Activated CD4-positive, alpha-beta memory T cell treated with anti-CD3 and anti-CD28 coated beads for 36 hours (primary cell): ENCODE results near the gene NIT1. TPM values are rescaled to one million over a fixed set of nuclear protein-coding genes. Genes with fewer than 3 reads are reported as not detected.

Source experiments
- CTCF ChIA-PET: fragments of 350-600 bp; sonication (Branson Sonifier 250); formaldehyde crosslinking; loops from one replicate; lab custom pipeline; 2021; ENCODE audit warnings: antibody characterized with exemption, inconsistent platforms; lab: Charles Lee
- POLR2A ChIA-PET: fragments of 350-600 bp; sonication (Branson Sonifier 250); formaldehyde crosslinking; loops from one replicate; lab custom pipeline; 2021; ENCODE audit warnings: antibody characterized with exemption; lab: Charles Lee
- DNase-seq: peaks from one replicate; pipeline ENCODE4 v3.0.0-alpha.2; 2020
- H3K27ac Mint-ChIP-seq: one replicate; pipeline ENCODE4 v1.8.0; 2021; ENCODE audit warnings: mixed read lengths
- H3K27me3 Mint-ChIP-seq: one replicate; pipeline ENCODE4 v1.8.0; 2021; ENCODE audit warnings: mixed read lengths
- H3K36me3 Mint-ChIP-seq: one replicate; pipeline ENCODE4 v1.8.0; 2021; ENCODE audit warnings: mixed read lengths
- H3K4me1 Mint-ChIP-seq: one replicate; pipeline ENCODE4 v1.8.0; 2021; ENCODE audit warnings: low read depth, mixed read lengths
- H3K4me3 Mint-ChIP-seq: one replicate; pipeline ENCODE4 v1.8.0; 2021; ENCODE audit warnings: mild to moderate bottlenecking, mixed read lengths
- H3K9me3 Mint-ChIP-seq: one replicate; pipeline ENCODE4 v1.8.0; 2021; ENCODE audit warnings: mixed read lengths
- intact Hi-C: fragments of 100-400 bp; cut with micrococcal nuclease; formaldehyde crosslinking; loops from one replicate; pipeline ENCODE4 v1.15.1; 2023
- total RNA-seq, 2 experiments: library from RNA; stranded (reverse); gene quantifications; one replicate each; pipeline ENCODE4 v1.2.3, GENCODE V29; 2021

NIT1 gene
- total RNA-seq, 2 experiments from 2014 or later = 65.2 to 66.5 TPM

- Mint-ChIP-seq H3K36me3 (no peaks in the 10 kb centered on the region), H3K27ac (no peak overlapping the region), H3K4me1 (peaks cover 21% of the 10 kb centered on the region), H3K27me3 (no peaks in the 10 kb centered on the region), H3K4me3 (no peak overlapping the region), H3K9me3 (peaks cover 2% of the 10 kb centered on the region)
- DNase-seq = no peak
- ChIA-PET POLR2A (no interaction called here), CTCF (interaction anchor here (0.7 kb wide), 1 partner anchor 23 kb away, joined by 3 read pairs; no protein-coding TSS in a partner anchor)
- intact Hi-C loops = no loop called here
Observed at GRCh38 chr1:161074676-161075368, 43.1 kb upstream of the NIT1 start.

- no peak overlapping the region for H3K27ac Mint-ChIP-seq
- H3K36me3 Mint-ChIP-seq = no peaks in the 10 kb centered on the region
- ChIA-PET CTCF (interaction anchor here (1.0 kb wide), 1 partner anchor 21 kb away, joined by 4 read pairs; no protein-coding TSS in a partner anchor), POLR2A (no interaction called here)
- H3K4me1 Mint-ChIP-seq = peaks cover 7% of the 10 kb centered on the region
- H3K9me3 Mint-ChIP-seq = no peaks in the 10 kb centered on the region
- DNase-seq = no peak
- H3K27me3 Mint-ChIP-seq = no peaks in the 10 kb centered on the region
- H3K4me3 Mint-ChIP-seq = no peak overlapping the region
- intact Hi-C loops = no loop called here
Observed at GRCh38 chr1:161076410-161076809, 41.5 kb upstream of the NIT1 start.

- Mint-ChIP-seq H3K36me3 (no peaks in the 10 kb centered on the region), H3K4me3 (no peak overlapping the region), H3K27ac (no peak overlapping the region), H3K9me3 (no peaks in the 10 kb centered on the region), H3K4me1 (no peaks in the 10 kb centered on the region), H3K27me3 (no peaks in the 10 kb centered on the region)
- POLR2A ChIA-PET = no interaction called here
- intact Hi-C loops = no loop called here
- DNase-seq = no peak
- CTCF ChIA-PET = no interaction called here
Observed at GRCh38 chr1:161077426-161077825, 40.5 kb upstream of the NIT1 start.

GRCh38 chr1:161079436-161080110 is 38.3 kb upstream of the NIT1 start:
- DNase-seq = no peak
- H3K36me3 Mint-ChIP-seq = no peaks in the 10 kb centered on the region
- H3K27me3 Mint-ChIP-seq = no peaks in the 10 kb centered on the region
- no peak overlapping the region for H3K4me3 Mint-ChIP-seq
- CTCF ChIA-PET = interaction anchor here (1.1 to 2.0 kb wide), 2 partner anchors 8 to 18 kb away, joined by 9 to 14 read pairs; partner anchors contain the start of gene KLHDC9
- POLR2A ChIA-PET = interaction anchor here (0.6 to 0.9 kb wide), 3 partner anchors 9 to 18 kb away, joined by 3 to 5 read pairs (median 4); partner anchors contain the start of gene ARHGAP30
- no peaks in the 10 kb centered on the region for H3K9me3 Mint-ChIP-seq
- intact Hi-C loops = no loop called here
- no peak overlapping the region for H3K27ac Mint-ChIP-seq
- no peaks in the 10 kb centered on the region for H3K4me1 Mint-ChIP-seq

GRCh38 chr1:161080441-161081405 is 37.2 kb upstream of the NIT1 start:
- Mint-ChIP-seq H3K36me3 (no peaks in the 10 kb centered on the region), H3K9me3 (no peaks in the 10 kb centered on the region), H3K27ac (no peak overlapping the region), H3K4me1 (no peaks in the 10 kb centered on the region), H3K27me3 (no peaks in the 10 kb centered on the region), H3K4me3 (no peak overlapping the region)
- no peak for DNase-seq
- ChIA-PET POLR2A (interaction anchor here (0.7 kb wide), 1 partner anchor 12 kb away, joined by 3 read pairs; no protein-coding TSS in a partner anchor), CTCF (interaction anchor here (0.8 to 2.0 kb wide), 3 partner anchors 9 to 17 kb away, joined by 4 to 14 read pairs (median 9); partner anchors contain the start of genes ARHGAP30 and KLHDC9)
- intact Hi-C loops = no loop called here

GRCh38 chr1:161081519-161081918 is 36.4 kb upstream of the NIT1 start:
- ChIA-PET POLR2A (interaction anchor here (0.5 to 0.7 kb wide), 2 partner anchors 13 to 19 kb away, joined by 3 to 4 read pairs; no protein-coding TSS in a partner anchor), CTCF (interaction anchor here (0.8 to 1.2 kb wide), 2 partner anchors 12 to 41 kb away, joined by 4 to 5 read pairs; partner anchors contain the start of gene ARHGAP30)
- no peaks in the 10 kb centered on the region for H3K36me3 Mint-ChIP-seq
- no peaks in the 10 kb centered on the region for H3K27me3 Mint-ChIP-seq
- intact Hi-C loops = no loop called here
- H3K27ac Mint-ChIP-seq = no peak overlapping the region
- H3K9me3 Mint-ChIP-seq = no peaks in the 10 kb centered on the region
- no peaks in the 10 kb centered on the region for H3K4me1 Mint-ChIP-seq
- DNase-seq = no peak
- no peak overlapping the region for H3K4me3 Mint-ChIP-seq

GRCh38 chr1:161082483-161082882 is 35.4 kb upstream of the NIT1 start:
- Mint-ChIP-seq H3K27ac (no peak overlapping the region), H3K36me3 (no peaks in the 10 kb centered on the region), H3K27me3 (no peaks in the 10 kb centered on the region), H3K9me3 (no peaks in the 10 kb centered on the region), H3K4me3 (no peak overlapping the region), H3K4me1 (no peaks in the 10 kb centered on the region)
- POLR2A ChIA-PET = no interaction called here
- intact Hi-C loops = no loop called here
- DNase-seq = no peak
- CTCF ChIA-PET = interaction anchor here (1.2 to 5.9 kb wide), 2 partner anchors 15 to 42 kb away, joined by 5 to 25 read pairs; partner anchors contain the start of gene KLHDC9

GRCh38 chr1:161082996-161083747 is 34.7 kb upstream of the NIT1 start:
- intact Hi-C loops = no loop called here
- no peak overlapping the region for H3K4me3 Mint-ChIP-seq
- no peak overlapping the region for H3K27ac Mint-ChIP-seq
- no peaks in the 10 kb centered on the region for H3K4me1 Mint-ChIP-seq
- H3K36me3 Mint-ChIP-seq = no peaks in the 10 kb centered on the region
- H3K9me3 Mint-ChIP-seq = no peaks in the 10 kb centered on the region
- ChIA-PET CTCF (interaction anchor here (5.9 kb wide), 1 partner anchor 14 kb away, joined by 25 read pairs; the partner anchor contains the start of gene KLHDC9), POLR2A (no interaction called here)
- H3K27me3 Mint-ChIP-seq = no peaks in the 10 kb centered on the region
- DNase-seq = no peak

GRCh38 chr1:161083748-161084596 is 33.9 kb upstream of the NIT1 start:
- ChIA-PET POLR2A (interaction anchor here (1.4 kb wide), 1 partner anchor 15 kb away, joined by 4 read pairs; no protein-coding TSS in a partner anchor), CTCF (interaction anchor here (1.5 to 5.9 kb wide), 2 partner anchors 12 to 13 kb away, joined by 5 to 25 read pairs; partner anchors contain the start of gene KLHDC9)
- H3K4me3 Mint-ChIP-seq = no peak overlapping the region
- H3K9me3 Mint-ChIP-seq = no peaks in the 10 kb centered on the region
- no peaks in the 10 kb centered on the region for H3K4me1 Mint-ChIP-seq
- no peaks in the 10 kb centered on the region for H3K36me3 Mint-ChIP-seq
- no peaks in the 10 kb centered on the region for H3K27me3 Mint-ChIP-seq
- H3K27ac Mint-ChIP-seq = no peak overlapping the region
- intact Hi-C loops = no loop called here
- DNase-seq = no peak

- H3K36me3 Mint-ChIP-seq = no peaks in the 10 kb centered on the region
- ChIA-PET CTCF (interaction anchor here (1.5 to 5.9 kb wide), 2 partner anchors 13 kb away, joined by 5 to 25 read pairs; partner anchors contain the start of gene KLHDC9), POLR2A (interaction anchor here (1.4 kb wide), 1 partner anchor 16 kb away, joined by 4 read pairs; no protein-coding TSS in a partner anchor)
- intact Hi-C loops = no loop called here
- no peaks in the 10 kb centered on the region for H3K4me1 Mint-ChIP-seq
- no peak for DNase-seq
- no peaks in the 10 kb centered on the region for H3K27me3 Mint-ChIP-seq
- no peaks in the 10 kb centered on the region for H3K9me3 Mint-ChIP-seq
- H3K4me3 Mint-ChIP-seq = no peak overlapping the region
- no peak overlapping the region for H3K27ac Mint-ChIP-seq
Observed at GRCh38 chr1:161084597-161084988, 33.3 kb upstream of the NIT1 start.
